ENCODE data around the gene UBAC1.

Gene UBAC1

GRCh38 chr9:135937521-135938489 is 23.4 kb downstream of the UBAC1 start:
- TF ChIP-seq, protein P1, sequence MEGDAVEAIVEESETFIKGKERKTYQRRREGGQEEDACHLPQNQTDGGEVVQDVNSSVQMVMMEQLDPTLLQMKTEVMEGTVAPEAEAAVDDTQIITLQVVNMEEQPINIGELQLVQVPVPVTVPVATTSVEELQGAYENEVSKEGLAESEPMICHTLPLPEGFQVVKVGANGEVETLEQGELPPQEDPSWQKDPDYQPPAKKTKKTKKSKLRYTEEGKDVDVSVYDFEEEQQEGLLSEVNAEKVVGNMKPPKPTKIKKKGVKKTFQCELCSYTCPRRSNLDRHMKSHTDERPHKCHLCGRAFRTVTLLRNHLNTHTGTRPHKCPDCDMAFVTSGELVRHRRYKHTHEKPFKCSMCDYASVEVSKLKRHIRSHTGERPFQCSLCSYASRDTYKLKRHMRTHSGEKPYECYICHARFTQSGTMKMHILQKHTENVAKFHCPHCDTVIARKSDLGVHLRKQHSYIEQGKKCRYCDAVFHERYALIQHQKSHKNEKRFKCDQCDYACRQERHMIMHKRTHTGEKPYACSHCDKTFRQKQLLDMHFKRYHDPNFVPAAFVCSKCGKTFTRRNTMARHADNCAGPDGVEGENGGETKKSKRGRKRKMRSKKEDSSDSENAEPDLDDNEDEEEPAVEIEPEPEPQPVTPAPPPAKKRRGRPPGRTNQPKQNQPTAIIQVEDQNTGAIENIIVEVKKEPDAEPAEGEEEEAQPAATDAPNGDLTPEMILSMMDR (IDR thresholded peaks at IDR 0.05; ENCODE audit: low read depth, low read length, missing control alignments), result no peak
- H3K4me3 ChIP-seq (ENCODE audit: low read depth, low read length), result no peak overlapping the region
- no peak for DNase-seq (ENCODE audit: low read depth)

DNA sequence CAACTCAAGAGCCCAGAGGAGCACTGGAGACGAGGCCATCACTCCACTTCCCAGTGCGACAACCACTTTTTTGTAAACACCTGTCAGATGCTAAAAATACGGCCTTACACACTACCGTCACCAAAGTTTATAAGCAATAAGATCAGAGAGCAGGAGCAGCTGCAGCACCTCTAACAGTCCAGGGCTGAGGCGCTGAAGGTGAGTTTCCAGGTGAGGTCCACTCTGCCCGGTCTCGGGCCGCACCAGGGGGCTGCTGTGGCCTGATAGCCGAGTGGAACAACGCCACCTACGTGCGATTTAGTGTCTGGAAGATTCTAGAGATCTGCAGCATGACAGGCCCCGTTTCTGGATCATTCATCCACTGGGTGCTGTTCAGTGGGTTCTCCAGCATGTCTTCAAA is 28.1 kb downstream of the UBAC1 start:
- DNase-seq (ENCODE audit: low read depth), result no peak
- no peak overlapping the region for H3K4me3 ChIP-seq (ENCODE audit: low read depth, low read length)
- TF ChIP-seq, protein P1 (IDR thresholded peaks at IDR 0.05; ENCODE audit: low read depth, low read length, missing control alignments), result no peak

DNA sequence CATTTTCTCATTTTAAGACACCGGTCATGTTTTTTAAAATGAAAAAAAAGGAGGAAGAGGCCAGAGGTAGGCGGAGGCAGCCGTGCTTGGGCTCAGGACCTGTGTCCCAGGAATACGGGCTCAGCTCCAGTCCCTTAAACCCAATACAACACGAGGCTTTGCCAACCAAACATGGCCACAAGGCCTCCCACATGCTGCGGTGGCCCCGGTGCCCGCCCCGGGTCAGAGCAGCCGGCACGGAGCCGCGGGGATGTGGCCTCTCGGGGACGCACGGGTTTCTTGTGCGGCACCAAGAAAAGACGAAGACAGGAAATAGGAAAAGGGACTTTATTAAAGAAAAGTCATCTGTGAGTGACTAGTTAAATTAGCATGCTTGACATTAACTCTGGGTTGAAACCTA is 28.5 kb downstream of the UBAC1 start:
- TF ChIP-seq, protein P1 (IDR thresholded peaks at IDR 0.05; ENCODE audit: low read depth, low read length, missing control alignments), result no peak
- H3K4me3 ChIP-seq (ENCODE audit: low read depth, low read length), result no peak overlapping the region
- no peak for DNase-seq (ENCODE audit: low read depth)

DNA sequence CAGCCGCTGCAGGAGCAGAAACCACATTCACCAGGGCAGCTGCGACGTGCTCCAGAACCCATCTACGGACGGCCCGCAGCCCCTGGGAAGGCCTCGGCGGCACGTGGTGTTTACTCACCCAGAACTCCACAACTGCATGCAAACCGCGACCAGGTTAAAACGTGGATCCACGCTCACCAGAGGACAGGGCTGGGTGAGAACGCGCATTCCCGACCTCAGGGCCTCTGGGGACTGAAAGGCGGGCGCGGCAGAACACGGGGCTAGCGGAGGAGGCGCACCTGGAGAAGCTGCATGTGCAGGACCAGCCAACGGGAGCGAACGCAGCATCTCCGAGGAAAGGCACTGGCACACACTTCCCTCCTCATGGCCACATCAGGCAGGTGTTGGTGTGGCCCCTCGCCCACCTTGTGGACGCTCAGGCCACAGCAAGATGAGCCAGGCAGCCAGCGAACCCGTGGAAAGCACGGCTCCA is 29.8 kb downstream of the UBAC1 start:
- DNase-seq (ENCODE audit: low read depth), result no peak
- no peak overlapping the region for H3K4me3 ChIP-seq (ENCODE audit: low read depth, low read length)
- TF ChIP-seq, protein P1 (IDR thresholded peaks at IDR 0.05; ENCODE audit: low read depth, low read length, missing control alignments), result no peak

DNA sequence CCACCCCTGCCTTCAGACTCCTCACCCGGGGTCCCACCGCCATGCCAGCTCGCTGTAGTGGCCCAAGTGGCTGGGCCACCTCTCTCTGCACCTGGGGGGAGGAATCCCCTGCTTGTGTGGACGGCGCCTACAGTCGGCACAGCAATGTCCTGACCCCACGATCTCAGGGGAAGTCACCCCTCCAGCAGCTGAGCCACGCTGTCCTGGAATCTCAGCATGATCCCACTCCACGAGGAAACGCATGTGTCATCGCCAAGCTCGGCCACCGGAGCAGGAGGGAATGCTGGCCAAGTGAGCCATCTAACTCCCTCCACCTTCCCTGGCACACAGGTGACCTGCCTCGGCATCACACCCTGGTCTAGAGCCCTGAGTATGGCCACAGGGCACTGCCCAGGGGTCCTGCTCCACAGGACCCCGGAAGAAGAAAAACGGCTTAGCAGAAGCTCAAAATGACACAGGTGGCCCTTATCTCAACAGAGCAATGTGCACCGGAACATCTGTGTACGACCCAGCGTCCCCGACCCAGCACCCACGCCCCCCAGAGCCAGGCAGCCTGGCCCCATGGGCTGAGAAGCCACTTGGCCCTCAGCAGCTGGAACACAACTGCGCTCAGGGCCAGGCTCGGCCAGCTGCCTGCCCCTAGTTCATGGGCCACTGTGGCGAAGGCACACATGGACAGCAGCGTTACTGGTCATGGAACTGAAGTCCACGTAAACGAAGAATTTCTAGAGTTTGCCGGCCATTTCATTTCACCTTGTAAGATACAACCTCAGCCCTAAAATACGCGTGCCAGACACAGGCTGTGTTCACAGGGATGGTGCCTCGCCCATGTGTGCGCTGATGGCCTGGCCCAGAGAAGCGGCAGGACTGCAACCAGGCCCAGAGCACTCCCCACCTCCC is 30.5 kb downstream of the UBAC1 start:
- no peak overlapping the region for H3K4me3 ChIP-seq (ENCODE audit: low read depth, low read length)
- TF ChIP-seq, protein P1 (IDR thresholded peaks at IDR 0.05; ENCODE audit: low read depth, low read length, missing control alignments), result no peak
- DNase-seq (ENCODE audit: low read depth), result no peak

DNA sequence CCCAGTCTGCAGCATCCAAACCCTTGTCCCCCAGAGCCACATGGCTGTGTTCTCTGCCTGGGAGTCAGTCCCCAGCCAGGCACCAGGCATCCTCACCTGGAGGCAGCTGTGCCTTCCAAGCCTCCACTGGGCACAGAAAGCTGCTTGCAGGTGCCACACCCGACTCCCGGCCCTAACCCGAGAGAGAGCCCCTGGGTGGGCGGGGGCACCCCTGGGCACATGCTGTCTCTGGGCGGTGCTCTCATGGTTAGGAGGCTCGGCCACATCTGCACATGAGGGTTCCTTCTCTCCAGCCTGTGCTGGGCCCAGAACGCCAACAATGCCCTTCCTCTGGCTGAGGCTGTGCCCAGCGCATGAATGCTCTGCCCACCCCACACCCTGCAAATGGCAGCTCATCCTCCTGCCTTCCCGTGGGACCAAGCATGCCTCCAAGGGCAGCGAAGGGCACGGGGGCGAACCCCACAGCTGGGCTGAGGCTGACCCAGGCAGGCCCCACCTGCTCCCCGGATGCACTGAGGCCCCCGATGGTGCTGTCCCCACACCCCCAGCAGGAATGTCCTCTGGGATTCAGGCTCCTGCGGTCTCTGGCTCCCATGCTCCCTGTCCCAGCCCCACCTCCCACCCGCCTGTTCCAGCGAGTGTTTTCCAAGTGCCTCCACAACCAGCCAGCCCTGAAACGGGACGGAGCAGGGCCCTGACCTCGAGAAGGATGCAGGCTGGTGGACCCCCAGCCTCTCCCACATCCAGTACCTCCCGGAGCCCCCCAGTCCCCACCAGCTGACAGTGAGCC is 31.3 kb downstream of the UBAC1 start:
- TF ChIP-seq, protein P1 (IDR thresholded peaks at IDR 0.05; ENCODE audit: low read depth, low read length, missing control alignments), result no peak
- no peak for DNase-seq (ENCODE audit: low read depth)
- no peak overlapping the region for H3K4me3 ChIP-seq (ENCODE audit: low read depth, low read length)

Measured in GM12864 (cell line).